Measurements from ENCODE around the gene GRAMD2B.
A peak's percentile ranks its signal among the peaks of the same experiment; 100 is the strongest.
"Not testable (repeated sequence)": the region's sequence is repeated elsewhere in the genome, so short reads cannot be mapped to it uniquely, and the experiment has no call there.

The GRAMD2B gene, protein sequence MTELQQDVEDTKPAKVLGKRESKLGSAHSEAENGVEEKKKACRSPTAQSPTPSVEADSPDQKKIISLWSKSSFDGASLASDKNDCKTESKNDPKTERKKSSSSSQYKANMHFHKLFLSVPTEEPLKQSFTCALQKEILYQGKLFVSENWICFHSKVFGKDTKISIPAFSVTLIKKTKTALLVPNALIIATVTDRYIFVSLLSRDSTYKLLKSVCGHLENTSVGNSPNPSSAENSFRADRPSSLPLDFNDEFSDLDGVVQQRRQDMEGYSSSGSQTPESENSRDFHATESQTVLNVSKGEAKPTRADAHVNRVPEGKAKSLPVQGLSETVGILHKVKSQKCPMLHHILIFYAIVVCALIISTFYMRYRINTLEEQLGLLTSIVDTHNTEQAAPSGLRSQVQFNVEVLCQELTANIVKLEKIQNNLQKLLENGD

GRCh38 chr5:126422994-126423788 is at the start of gene GRAMD2B:
Gene GRAMD2B, plus strand, starts transcription at chr5:126423409. Its CDS starts 198 bp downstream, at chr5:126423607.
- peak; percentile 75 for DNase-seq

DNA sequence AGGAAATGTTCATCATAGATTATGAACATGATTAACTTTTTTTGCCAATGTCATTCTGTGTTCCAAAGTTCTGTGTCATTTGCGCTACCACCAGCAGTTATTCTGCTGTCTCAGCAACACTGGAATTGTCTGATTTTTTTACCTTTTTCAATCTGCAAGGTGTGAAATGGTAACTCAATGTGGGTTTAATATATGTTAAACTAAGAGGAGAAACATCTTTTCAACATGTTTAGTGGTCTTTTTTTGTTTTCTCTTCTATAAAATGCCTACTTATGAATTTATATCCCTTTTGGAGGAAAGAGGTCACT is 49.1 kb upstream of the GRAMD2B start:
- no peak for DNase-seq

- DNase-seq, result no peak
Measured at GRCh38 chr5:126376443-126376842, 46.8 kb upstream of the GRAMD2B start.

- DNase-seq, result no peak
Measured at GRCh38 chr5:126377424-126377823, 45.8 kb upstream of the GRAMD2B start.

DNA sequence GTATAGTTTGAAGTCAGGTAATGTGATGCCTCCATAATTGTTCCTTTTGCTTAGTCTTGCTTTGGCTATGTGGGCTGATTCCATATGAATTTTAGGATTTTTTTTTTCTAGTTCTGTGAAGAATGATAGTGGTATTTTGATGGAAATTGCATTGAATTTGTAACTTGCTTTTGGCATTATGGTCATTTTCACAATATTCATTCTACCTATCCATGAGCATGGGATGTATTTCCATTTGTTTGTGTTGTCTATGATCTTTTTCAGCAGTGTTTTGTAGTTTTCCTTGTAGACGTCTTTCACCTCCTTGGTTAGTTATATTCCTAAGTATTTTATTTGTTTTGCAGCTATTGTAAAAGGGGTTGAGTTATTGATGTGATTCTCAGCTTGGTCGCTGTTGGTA is 42.9 kb upstream of the GRAMD2B start:
- DNase-seq, result not testable (repeated sequence)

GRCh38 chr5:126383246-126383645 is 40.0 kb upstream of the GRAMD2B start:
- peak; percentile 37 for DNase-seq

DNA sequence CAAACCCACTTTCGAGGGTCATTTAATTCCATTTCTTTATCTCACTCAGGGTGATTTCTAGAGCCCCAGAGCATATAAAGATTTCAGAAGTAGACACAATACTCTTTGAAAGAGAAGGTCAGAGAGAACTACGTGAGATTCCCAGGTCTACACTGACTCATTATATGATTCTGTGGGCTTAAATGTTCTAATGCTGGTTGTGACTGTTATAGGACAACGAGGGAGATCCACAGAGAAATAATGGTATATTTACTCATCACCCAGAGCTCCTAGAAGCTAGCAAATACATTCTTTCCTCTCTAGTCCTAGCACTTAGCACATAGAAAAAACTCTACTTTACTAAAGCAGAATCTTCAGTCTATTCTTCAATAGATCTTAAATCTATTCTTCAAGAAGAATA is 39.4 kb upstream of the GRAMD2B start:
- no peak for DNase-seq

DNA sequence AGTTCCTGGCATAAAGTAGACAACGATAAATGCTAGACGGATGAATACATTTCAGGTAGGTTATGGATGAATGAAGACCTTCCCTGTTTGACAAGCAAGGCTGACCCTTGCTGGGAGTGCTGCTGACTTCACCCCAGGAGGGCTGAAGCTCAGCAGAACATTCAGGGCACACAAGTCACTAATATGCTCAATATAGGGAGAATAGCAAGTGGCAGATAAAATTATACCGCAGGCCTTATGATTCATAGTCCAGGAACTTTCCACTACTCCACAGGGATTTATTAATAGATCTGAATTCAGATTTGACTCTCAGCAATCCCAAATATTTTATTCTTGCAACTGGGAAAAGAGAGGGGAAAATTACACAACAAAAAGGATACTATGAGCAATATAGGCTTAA is 38.2 kb upstream of the GRAMD2B start:
- peak; percentile 59 for DNase-seq

GRCh38 chr5:126385524-126386502 is 37.4 kb upstream of the GRAMD2B start:
- DNase-seq, result no peak

- no peak for DNase-seq
Measured at GRCh38 chr5:126389179-126389578, 34.0 kb upstream of the GRAMD2B start.

GRCh38 chr5:126390051-126390450 is 33.2 kb upstream of the GRAMD2B start:
- no peak for DNase-seq

GRCh38 chr5:126391386-126391785 is 31.8 kb upstream of the GRAMD2B start:
- DNase-seq, result no peak

DNA sequence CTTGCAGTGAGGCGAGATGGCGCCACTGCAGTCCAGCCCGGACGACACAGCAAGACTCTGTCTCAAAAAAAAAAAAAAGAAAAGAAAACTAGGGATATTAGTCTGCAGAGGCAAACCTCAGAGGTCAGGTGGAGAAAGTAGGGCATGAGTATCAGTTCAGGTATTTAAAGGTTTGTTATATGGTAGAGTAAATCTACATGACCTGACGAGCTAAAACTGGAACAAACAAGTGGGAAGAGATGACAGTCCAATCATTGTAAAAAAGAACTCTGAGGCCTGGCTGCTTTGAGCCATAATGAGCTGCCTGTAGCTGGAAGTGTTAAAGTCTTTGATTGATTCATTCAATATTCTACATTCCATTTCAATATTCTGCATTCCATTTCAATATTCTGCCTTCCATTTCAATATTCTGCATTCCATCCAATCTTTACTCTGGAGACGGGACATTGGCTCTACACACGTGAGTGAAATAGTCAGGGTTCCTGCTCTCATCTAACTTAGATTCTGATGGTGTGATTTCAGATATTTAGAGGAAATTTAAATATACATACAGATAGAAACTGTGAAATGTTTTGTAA is 28.9 kb upstream of the GRAMD2B start:
- no peak for DNase-seq

- DNase-seq, result no peak
Measured at GRCh38 chr5:126395198-126395597, 28.0 kb upstream of the GRAMD2B start.

- DNase-seq, result no peak
Measured at GRCh38 chr5:126395605-126396004, 27.6 kb upstream of the GRAMD2B start.

DNA sequence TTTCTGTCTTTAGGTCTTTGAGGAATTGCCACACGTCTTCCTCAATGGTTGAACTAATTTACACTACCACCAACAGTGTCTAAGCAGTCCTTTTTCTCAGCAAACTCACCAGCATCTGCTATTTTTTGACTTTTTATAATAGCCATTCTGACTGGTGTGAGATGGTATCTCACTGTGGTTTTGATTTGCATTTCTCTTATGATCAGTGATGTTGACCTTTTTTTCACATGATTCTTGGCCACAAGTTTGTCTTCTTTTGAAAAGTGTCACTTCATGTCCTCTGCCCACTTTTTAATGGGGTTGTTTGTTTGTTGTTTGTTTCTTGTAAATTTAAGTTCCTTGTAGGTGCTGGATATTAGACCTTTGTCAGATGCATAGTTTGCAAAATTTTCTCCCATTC is 26.5 kb upstream of the GRAMD2B start:
- not testable (repeated sequence) for DNase-seq

GRCh38 chr5:126398791-126399190 is 24.4 kb upstream of the GRAMD2B start:
- no peak for DNase-seq

GRCh38 chr5:126400621-126401251 is 22.5 kb upstream of the GRAMD2B start:
- DNase-seq, result no peak

DNA sequence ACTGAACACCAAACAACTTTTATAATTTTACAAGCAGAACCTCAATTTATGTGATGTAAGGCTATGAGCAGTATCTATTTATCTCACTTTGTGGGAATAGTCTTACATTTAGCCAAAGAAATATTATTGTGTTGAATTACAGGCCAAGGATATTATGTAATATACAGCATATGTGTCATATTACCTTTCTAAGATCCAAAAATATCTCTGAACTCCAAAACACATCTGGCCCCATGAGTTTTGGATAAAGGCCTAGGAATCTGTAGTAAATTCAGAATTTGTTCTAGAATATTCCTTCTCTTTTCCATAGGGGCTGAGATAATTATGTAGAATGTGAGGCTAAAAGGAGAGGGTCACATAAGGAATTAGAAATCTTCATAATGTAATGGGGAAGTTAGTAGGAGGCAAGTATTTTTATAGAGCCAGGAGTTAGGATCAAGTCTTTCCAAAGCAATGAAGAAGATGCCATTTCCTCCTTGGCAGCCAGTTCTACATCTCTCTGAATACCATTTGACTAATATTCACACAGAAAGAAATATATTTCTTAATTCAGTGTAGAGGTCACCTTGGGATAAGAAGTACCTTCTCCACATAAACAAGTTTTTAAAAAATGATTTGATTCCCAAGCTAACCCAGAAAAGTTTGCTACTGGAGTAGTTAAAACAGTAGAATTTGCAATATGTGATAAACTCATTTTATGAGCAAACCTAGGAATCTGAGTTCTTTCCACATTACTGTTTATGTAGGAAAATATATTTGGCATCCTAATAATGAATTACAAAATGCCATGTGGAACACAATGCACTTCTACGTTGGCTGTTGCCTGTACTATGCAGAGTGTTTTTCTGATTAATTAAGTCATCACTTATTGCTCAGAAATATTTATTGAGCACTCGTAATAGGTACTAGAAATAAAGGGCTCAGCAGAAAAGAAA is 20.3 kb upstream of the GRAMD2B start:
- no peak for DNase-seq

DNA sequence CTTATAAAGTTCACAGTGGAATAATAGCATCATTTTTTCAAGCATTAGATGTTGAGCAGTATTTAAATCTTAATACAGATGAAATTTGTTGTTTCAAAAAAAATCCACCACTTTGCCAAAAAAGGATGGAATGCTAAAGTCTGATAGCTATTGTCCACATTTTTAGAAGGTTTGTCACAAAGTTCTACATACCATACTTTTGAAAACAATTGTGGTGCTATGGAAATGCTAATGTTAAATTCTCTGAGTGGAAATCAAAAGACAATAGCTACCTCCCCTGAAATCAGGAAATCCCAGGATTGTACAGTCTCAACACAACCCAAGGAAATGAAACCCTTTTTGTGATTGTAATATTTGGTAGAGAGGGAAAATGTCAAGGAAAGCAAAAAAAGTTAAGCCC is 19.3 kb upstream of the GRAMD2B start:
- DNase-seq, result no peak

GRCh38 chr5:126410623-126411022 is 12.6 kb upstream of the GRAMD2B start:
- DNase-seq, result no peak

Data from COR-L47 (cell line).